HG02981 (cell line): ENCODE data around the gene STOX2.

Experiments used
- ATAC-seq: cut with Tn5 transposase; IDR thresholded peaks from one replicate; pipeline ENCODE4 v1.9.1; 2021; ENCODE audit warnings: mild to moderate bottlenecking, moderate library complexity; ENCODE audit not compliant: unreplicated experiment

STOX2 gene, protein sequence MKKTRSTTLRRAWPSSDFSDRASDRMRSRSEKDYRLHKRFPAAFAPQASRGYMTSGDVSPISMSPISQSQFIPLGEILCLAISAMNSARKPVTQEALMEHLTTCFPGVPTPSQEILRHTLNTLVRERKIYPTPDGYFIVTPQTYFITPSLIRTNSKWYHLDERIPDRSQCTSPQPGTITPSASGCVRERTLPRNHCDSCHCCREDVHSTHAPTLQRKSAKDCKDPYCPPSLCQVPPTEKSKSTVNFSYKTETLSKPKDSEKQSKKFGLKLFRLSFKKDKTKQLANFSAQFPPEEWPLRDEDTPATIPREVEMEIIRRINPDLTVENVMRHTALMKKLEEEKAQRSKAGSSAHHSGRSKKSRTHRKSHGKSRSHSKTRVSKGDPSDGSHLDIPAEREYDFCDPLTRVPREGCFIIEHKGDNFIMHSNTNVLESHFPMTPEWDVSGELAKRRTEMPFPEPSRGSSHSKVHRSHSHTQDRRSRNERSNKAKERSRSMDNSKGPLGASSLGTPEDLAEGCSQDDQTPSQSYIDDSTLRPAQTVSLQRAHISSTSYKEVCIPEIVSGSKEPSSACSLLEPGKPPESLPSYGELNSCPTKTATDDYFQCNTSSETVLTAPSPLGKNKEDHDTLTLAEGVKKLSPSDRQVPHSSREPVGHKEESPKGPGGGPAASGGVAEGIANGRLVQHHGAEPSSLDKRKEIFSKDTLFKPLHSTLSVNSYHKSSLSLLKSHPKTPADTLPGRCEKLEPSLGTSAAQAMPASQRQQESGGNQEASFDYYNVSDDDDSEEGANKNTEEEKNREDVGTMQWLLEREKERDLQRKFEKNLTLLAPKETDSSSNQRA (N-terminal part only)

DNA sequence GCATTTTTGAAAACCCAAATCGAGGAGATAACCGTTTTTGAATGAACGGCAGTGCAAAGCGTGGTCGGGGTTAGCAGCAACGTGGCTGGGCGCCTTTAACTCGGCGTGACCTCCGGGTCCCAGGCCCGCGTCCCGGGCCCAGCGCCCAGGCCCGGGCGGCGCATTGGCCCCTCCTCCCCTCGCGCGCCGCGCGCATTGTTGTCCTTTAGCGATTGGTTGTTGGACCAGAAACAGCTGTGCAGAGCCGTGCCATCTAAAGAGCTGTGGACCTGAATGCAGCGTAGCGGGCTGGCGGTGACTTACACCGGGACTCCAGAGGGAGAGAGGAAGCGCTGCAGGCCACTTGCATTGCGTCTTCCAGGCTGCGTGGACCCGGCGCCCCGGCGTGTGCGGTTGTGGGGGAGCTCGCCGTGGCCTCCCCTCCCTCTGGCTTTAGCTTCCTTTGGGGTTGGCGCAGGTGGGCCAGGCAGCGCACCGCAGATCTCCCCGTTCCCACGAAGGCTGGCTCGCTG, at the start of gene STOX2:
Gene STOX2 (plus strand): TSS at position 227 of the 512 bp plus-strand sequence. CDS start 1,484 bp downstream, outside the sequence.
- ATAC-seq, result no peak

DNA sequence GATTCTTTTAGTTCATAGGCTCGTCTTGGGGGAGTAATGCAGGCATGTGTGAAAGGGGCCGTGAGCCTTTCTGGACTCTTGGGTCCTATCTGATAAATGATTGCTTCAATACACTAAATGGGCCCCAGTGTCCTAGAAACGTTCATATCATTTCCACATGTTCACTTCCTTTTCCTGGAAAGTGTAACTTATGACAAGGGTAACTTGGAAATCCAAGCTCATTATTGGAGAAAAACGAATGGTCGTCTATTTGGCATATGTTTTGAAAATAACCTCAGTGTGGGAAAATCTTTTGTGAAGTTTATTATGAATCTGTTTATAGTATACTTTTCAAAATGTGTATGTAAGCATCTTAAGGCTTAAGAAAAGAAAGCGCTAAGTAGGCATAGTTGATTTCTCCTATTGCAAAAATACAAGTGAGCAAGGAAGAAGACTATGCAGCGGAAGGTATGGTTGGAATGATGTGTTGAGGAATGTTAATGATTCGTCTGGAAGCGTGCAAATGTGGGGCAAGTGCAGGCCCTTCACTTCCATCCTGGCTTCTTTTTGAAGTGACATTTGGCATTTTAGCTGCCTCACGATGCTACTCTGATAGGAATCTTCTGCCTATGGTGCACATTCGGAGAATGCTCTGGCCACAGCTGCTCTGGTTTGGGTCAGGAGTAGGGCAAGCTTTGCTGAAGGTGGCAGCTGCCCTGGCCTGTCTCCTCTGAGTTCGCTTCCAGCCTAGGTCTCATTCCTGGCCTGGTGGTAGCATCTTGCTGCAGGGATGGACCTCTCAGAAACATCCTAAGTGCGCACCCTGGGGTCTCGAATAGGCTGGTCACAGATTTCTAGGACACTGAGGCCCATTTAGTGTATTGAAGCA, 49.5 kb upstream of the STOX2 start:
- ATAC-seq, result no peak

DNA sequence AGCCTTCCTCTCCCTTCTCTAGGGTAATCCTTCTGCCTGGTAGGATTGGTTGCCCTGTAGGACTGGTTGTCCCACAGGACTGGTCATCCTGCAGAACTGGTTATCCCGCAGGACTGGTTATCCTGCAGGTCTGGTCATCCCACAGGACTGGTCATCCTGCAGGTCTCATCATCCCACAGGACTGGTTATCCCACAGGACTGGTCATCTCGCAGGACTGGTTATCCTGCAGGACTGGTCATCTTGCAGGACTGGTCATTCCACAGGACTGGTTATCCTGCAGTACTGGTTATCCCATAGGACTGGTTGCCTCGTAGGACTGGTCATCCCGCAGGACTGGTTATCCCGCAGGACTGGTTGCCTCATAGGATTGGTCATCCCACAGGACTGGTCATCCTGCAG, 48.1 kb upstream of the STOX2 start:
- no peak for ATAC-seq

DNA sequence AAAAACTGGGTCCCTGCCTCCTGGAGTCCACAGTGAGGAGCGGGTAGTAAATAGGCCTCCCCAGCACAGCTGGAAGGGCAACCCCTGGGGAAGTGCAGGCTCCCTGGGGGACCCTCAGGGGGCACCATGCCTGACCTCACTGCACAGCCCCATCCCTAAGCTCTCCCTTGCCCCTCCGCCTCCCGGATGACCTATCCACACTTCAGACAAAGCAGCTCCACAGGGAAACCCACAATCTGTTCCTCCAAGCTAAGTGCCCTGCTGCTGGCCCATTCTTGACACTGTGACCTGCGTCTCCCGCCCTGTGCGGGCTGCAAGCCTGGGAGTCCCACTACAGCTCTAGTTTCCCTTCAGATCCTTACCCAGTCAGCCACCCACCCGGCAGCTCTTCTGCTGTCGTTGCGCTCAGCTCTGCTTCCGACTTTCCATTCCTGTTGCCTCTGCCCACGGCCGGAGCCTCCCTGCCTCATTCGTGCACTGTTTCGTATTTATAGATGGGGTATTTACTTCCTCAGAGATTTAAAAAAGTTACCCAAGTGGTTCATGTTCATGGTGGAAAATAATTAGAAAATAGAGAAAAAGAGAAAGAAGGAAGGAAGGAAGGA, 47.0 kb upstream of the STOX2 start:
- no peak for ATAC-seq

DNA sequence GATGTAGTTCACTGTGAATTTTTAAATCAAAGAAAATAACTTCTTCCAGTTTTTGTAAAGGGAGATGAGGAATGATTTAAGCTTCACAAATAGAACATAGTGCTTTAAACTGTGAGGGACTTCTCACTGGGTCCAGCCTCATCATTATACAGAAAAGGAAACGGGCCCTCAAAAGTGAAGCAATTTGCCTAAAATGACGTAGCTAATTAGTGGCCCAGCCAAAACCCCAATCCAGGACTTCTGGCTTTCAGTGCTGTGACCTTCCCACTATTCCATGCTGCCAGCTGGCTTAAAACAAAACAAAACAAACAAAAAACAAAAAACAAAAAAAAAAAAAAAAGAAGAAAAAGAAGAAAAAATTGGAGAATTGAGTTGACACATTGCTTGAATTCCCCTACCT, 45.0 kb upstream of the STOX2 start:
- ATAC-seq, result no peak

DNA sequence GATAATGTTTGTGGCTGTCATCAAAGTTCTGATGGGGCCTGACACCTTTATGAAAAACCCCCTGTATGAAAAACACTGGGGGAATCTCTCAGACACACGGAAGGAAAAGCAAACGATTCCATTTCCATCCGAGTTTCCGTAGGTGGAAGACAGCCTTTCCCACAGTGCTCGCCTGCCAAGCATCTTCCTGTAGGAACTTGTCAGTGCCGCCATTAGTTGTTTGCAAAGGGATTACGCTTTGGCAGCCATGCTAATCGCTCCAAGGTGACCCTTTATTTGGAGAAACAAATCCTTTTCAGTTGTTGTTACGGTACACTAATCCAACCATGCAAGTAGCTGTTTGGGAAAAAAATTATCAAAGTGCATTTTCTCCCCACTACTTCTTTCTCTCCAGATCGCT, 44.4 kb upstream of the STOX2 start:
- ATAC-seq, result no peak

DNA sequence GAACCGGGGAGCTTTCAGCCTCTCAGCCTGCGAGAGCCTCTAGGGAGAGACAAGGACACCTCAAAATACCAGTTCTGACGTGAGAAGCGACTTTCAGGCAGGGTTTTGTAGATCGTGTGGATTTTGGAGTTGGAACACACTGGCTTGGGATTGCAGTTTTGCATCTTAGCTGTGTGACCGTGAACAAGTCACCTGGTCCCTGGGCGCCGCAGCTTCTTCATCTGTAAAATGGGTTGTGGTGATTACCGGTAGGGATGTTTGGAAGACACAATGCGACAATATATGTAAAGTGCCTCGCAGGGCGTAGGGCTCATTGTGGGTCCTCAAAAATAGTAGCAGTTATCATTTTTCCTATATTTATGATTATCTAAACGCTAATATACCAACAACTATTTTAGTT, 43.7 kb upstream of the STOX2 start:
- ATAC-seq, result no peak

DNA sequence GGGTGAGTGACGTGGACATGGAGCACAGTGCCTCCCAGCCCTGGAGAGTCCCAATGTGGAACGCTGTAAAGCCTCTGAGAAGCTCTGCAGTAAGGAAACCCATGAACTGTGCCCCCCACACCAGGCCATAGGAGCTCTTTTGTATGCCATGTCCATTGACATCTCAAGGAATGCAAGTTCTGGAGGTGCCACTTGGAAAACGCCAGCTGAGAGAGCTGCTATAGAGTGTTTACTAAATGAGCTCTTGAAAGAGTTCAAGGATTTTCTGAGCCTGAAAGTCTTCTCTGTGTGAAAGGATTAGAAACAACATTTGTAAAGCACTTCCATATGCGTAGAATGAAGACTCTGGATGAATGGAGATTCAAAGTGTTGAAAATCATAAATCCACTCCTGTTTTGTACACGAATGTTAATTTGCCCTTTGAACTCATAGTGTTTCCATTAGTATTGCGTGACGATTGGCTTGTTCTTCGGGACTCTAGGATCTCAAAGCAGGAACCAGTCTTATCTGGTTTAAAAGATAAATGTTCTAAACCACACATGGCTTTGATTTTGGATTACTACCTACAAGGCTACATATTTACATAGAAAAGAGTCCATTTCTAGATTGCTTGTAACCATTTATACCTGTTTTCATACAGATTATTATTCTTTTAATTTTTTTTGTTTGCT, 41.8 kb upstream of the STOX2 start:
- ATAC-seq, result no peak

DNA sequence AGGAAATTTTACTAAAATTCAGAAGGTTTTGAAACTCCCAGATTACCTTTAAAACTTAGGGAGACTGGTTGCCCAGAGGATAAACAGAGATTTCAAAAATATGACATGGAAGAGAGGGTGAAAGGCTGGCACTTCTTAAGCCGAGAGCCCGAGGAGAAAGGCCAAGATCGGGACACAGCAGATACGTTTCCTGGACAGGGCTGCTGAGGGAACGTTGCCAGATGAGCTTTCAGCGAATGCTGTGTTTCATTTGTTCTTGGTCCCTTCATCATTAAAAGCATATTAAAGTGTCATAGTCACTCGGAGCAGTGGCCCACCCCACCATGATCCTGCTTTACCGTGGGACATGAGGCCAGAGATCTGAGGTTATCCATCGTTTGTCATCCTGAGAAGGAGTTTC, 37.9 kb upstream of the STOX2 start:
- no peak for ATAC-seq

DNA sequence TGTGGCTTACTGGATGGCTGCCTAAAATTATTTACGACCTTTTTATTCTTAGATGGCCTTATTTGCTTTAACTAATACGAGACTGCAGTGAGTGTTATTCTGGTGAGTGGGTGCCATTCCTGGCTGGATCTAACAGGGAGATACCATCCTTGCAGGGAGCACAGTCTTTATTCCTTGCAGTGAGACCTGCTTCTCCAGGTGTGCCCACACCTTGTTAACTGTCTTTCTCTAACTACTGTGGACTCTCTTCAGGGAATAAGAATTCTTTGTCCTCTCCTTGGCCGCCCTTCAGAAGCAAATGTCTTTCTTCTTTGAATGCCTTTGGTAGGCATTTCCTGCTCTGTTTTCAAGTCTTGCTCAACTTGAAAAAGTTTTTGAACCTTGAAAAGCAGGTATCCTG, 34.1 kb upstream of the STOX2 start:
- ATAC-seq, result no peak

DNA sequence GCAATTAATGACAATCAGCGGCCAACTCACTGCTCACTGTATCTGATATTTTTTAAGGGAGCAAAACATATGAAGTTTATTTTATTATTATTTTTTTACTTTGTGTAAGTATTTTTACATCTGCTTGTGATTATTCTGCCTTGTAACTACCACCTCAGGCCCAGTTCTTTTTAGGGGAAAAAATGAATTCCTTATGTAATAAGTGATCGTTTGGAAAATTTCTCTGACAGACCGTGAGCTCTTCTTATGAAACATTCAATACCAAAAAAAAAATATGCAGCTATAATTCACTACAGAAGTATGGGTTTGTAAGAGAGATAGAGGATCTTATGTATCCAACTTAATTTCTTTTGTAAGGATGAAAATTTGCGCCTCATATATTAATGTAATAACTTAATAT, 33.5 kb upstream of the STOX2 start:
- no peak for ATAC-seq

DNA sequence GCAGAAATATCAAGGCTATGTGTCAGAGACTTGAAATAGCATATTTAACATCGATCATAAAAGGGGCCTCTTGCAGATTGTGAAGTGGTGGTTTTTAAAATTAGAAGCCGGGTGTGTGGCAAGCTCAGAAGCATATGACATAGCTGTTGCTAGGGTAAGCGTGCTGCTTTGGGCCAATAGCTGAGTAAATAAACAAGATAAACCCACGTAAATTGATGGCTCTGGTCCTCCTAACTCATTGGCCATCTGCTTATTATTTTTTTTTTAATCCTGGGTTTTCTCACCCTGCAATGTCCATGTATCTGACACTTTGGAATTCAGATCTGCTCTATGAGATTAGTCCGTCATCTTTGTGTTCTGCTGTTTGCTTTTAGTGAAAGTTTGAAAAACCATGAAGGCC, 32.6 kb upstream of the STOX2 start:
- no peak for ATAC-seq

DNA sequence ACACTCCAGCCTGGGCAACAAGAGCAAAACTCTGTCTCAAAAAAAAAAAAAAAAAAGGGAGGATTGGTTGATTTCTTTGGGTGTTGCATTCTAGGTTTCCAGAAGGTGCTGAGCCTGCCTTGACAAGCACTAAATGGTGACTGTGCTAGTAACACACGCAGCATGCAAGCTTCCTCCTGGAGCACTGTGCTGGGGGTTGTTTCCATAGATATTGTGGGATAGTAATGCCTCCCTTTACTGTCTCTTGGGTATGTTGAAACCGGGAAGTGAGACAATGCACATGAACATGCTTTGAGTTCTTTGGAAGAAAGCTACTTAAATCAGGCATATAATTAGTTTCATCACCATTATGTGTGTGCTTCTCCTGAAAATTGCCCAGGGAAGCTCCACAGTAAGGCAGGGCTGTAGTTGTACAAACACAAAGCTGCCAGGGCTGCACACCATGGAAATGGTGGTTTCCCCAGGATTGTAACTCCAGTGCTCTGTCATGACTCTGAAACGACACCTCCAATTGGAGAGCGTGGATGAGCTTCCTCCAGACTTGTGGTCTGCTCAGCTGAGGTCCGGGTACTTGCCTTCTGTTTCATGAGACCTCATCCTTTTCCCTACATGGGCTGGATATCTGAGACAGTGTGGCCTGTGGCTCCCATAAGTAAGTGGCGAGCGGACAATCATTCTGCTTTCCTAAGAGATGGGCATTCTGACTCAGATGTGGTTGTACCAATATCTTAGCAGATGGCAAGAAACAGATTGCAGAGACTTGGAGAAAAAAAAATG, 31.5 kb upstream of the STOX2 start:
- no peak for ATAC-seq

DNA sequence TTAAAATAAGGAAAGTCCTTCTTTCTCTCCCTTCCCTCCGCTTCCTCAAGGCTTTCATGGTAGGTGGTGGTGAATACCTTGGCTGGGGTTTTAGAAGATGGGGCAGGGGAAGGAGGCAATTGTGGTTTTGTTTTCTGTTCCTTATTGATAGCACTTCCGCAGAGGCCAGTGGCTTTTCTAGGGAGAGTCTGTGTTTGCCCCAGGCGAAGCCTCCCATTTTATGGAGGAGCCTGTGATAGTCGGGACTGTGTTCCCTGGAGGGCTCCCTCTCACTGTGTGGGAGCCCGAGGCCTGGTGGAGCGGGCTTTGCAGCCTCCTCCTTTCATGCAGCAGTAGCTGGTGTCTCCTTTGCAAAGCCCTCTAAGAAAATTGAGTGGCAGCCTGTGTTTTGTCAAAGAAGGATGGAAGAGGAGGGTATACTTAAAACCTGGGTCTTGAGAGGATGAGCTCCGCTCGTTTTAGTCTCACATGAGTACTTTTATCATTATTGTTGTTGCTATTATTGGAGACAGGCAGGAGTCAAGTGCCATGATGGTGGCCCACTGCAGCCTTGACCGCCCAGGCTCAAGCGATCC, 29.8 kb upstream of the STOX2 start:
- ATAC-seq, result no peak

DNA sequence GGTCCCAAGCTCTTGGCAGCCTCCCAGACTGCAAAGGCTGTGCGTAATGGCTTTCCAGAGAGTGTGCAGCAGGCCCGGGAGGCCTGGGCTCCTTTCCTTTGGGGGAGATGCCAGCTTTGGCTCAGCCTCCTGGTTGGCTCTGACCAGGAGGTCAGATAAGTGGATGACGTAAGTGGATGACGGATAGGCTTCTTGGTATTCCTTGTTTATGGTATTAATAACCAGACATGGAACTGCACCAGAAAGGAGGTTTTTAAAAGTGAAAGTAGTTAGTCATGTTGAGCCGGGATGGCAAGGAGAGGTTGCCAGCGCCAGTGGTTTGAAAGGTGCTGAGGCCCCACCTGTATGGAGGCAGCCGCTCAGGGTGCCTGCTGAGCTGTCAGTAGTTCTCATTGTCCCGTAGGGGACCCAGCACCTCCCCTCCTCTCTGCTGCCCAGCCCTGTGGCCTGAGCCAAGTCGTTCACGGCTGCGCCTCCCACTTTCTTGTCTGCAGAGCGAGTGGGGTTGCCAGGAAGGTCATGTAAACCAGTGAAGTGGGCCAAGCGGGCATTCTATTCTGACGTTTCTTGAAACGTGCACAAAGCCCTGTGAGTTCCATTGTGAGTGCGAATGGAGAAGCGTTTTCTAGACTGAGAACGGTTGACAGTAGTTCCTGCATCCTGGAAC, 28.7 kb upstream of the STOX2 start:
- no peak for ATAC-seq

DNA sequence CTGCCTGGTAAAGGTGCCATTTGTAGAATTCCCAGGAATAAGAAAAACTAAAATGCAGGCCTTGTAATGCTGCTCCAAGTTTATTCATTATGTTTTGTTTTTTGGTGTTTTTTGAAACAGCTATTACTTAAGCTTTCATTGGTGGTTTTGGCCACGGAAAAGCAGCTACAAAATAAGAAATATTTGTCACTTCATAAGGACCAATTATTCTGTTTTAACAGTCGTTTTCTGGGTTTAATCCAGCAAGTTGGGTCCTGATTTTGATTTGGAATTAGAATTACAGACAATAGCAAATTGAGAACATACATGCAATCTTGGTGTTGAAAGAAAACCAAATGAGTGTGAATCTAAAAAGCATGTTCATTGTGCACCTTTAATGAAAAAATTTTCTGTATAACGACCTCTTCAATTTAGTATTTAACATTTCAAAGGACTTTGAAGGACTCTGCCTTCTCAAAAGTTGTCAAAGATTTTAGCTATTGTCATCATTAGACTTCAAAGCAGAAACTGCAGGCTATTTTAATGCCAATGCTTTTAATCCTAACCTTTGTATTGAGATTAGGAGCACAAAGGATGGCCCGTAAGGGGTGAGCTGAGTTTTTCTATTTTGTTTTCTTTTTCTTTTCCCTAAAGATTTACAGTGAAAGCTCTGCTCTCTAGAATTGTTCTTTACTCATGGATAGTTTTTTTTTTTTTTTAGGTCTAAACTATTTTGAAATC, 26.7 kb upstream of the STOX2 start:
- no peak for ATAC-seq

DNA sequence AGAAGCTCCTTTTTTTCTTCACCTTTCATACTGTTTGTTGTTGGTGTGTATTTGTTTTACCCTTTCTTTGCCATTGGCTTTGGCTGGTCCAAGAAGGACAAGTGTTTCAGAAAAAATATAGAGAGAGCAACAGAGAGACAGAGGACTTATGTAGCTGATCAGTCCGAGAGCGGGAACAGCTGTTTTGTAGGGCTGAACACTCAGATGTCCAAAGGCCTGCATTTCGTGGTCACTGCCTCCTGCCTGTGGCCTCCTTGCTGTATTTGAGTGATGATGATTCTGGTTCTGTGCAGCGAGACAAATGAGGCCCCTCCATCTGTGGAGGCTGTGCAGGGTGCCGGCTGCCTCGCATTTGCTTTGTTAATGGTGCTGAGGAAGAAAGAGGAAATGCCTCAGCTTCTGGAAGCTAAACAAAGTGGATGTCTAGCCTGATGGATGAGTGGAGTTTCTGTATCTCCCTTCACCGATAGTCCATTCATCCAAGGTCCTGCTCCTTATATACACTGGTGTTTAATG, 19.8 kb upstream of the STOX2 start:
- no peak for ATAC-seq

DNA sequence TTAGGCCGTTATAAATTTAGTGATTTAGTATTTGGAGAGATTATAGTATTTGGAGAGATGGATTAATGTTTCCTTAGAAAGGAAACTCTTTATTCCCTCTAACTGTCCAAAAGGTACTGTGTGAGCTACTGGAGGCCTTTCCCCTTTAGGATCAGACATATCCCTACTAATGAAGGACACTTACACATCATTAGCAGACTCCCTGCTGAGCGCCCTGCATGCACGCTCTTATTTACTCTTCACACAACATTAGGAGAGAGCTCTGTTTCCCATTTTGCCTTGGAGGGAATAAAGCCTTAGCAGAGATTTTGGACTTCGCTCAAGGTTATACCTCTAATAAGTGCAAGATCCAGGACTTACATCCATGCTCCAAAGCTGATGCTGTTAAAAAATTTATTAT, 17.8 kb upstream of the STOX2 start:
- no peak for ATAC-seq
